ENCODE measurements around the gene TRPM3. TPM values are rescaled to one million over a fixed set of nuclear protein-coding genes. Genes with fewer than 3 reads are reported as not detected.

The TRPM3 gene
- total RNA-seq, 1 donor from 2014 or later: 0.35 TPM

DNA sequence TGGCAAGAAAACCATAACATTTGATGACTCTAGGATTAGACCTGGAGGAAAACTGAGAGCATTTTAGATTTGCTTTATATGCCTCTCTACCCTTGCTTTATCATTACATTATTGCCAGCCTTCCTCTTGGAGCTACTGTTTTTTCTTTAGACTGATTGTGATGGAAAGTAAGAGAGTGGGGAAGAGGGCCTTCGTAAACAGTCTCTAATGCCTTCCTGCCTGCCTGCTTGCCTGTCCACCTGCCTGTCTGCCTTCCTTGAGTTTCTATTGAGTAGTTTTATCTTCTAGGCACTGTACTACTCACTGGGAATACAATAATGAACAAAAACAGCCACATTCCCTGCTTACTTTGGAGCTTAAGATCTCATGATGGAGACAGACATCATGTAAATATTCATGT lies 189.3 kb downstream of the TRPM3 start:
- H3K27ac ChIP-seq: no peak overlapping the region
- intact Hi-C loops (cut with DNase I): no loop called here
- ATAC-seq (no peak), DNase-seq (no peak)
- TF ChIP-seq, protein P1, sequence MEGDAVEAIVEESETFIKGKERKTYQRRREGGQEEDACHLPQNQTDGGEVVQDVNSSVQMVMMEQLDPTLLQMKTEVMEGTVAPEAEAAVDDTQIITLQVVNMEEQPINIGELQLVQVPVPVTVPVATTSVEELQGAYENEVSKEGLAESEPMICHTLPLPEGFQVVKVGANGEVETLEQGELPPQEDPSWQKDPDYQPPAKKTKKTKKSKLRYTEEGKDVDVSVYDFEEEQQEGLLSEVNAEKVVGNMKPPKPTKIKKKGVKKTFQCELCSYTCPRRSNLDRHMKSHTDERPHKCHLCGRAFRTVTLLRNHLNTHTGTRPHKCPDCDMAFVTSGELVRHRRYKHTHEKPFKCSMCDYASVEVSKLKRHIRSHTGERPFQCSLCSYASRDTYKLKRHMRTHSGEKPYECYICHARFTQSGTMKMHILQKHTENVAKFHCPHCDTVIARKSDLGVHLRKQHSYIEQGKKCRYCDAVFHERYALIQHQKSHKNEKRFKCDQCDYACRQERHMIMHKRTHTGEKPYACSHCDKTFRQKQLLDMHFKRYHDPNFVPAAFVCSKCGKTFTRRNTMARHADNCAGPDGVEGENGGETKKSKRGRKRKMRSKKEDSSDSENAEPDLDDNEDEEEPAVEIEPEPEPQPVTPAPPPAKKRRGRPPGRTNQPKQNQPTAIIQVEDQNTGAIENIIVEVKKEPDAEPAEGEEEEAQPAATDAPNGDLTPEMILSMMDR (IDR thresholded peaks at IDR 0.05): no peak
- no peaks in the 10 kb centered on the region for H3K27me3 ChIP-seq
- no peaks in the 10 kb centered on the region for H3K4me1 ChIP-seq
- H3K9me3 ChIP-seq: no peaks in the 10 kb centered on the region
- H3K4me3 ChIP-seq: no peak overlapping the region
- no peaks in the 10 kb centered on the region for H3K36me3 ChIP-seq

DNA sequence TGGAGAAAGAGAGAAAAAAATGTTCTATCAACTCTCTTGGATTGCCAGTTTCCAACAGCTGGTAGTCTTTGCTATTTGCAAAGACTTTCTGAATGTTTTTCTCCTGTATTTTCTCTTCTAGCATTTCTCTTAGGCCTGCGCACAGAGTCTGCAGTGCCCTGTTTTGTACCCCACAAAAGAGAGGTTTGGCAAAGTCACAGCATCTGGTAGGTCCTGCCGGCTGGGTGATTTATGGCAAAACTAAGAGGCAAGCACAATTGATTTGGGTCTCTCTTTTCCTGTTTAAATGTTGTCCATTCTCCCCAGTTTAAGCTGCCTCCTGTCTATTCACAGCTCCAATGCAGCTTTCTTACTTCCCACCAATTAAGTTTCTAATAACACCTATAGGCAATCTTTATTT lies 193.9 kb downstream of the TRPM3 start:
- Histone ChIP-seq H3K9me3 (no peaks in the 10 kb centered on the region), H3K4me3 (no peak overlapping the region), H3K27me3 (no peaks in the 10 kb centered on the region), H3K27ac (no peak overlapping the region), H3K4me1 (no peaks in the 10 kb centered on the region), H3K36me3 (no peaks in the 10 kb centered on the region)
- no peak for DNase-seq
- TF ChIP-seq, protein P1 (IDR thresholded peaks at IDR 0.05): no peak
- ATAC-seq: no peak
- intact Hi-C loops (cut with DNase I): no loop called here

DNA sequence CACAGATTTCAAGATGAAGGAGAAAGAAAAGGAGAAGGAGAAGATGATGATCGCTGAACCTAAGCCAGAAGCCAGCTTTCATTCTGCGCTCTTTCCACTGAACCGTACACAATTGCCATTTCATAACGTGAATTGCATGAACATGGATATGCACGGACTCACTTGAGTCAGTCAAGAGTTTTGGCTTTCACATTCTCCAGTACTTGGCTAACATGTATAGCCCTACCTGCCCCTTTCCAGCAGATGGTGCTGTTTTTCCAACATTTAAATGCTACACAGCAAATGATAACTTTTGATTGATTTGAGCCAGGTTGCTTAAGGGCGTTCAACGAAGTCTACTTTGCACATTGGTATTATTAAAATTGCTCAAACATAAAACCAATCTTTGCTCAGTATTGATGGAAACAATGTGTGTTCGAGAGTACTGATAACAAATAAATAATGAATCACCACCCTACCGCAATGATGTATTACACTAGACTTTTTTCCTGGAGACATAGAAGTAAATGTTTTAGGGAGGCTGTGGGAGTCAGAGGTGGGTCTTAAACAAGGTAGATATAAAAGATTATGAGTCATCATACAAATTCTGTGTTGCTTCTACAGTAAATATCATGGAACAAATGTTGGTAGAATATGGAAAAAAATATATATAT lies 196.4 kb downstream of the TRPM3 start:
- TF ChIP-seq, protein P1 (IDR thresholded peaks at IDR 0.05): peak; percentile 70
- Histone ChIP-seq H3K4me1 (no peaks in the 10 kb centered on the region), H3K9me3 (no peaks in the 10 kb centered on the region), H3K27me3 (no peaks in the 10 kb centered on the region), H3K27ac (no peak overlapping the region), H3K36me3 (no peaks in the 10 kb centered on the region), H3K4me3 (peak overlapping the region; percentile 18)
- ATAC-seq: peak; percentile 97
- intact Hi-C loops (cut with DNase I): no loop called here
- no peak for DNase-seq

DNA sequence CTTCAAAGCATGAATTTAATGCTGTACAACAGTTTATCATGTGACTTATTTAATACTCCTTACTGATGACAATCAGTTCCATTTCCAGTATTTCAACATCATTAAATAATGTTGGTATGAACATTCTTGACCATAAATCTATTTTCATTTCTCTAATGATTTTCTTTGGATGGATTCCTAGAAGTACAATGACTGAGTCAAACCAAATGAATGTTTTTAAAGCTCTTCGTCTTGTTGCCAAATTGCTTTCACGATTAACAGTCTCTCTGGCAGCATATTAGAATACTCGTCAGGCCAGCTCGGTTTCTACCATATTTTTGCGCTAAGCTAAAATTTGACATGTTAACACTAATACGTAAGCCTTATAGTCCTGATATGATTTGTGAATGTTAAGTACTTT lies 197.0 kb downstream of the TRPM3 start:
- H3K27me3 ChIP-seq: no peaks in the 10 kb centered on the region
- DNase-seq: no peak
- H3K27ac ChIP-seq: no peak overlapping the region
- TF ChIP-seq, protein P1 (IDR thresholded peaks at IDR 0.05): no peak
- no peak for ATAC-seq
- intact Hi-C loops (cut with DNase I): no loop called here
- H3K4me1 ChIP-seq: no peaks in the 10 kb centered on the region
- peak overlapping the region; percentile 18 for H3K4me3 ChIP-seq
- H3K9me3 ChIP-seq: no peaks in the 10 kb centered on the region
- no peaks in the 10 kb centered on the region for H3K36me3 ChIP-seq

DNA sequence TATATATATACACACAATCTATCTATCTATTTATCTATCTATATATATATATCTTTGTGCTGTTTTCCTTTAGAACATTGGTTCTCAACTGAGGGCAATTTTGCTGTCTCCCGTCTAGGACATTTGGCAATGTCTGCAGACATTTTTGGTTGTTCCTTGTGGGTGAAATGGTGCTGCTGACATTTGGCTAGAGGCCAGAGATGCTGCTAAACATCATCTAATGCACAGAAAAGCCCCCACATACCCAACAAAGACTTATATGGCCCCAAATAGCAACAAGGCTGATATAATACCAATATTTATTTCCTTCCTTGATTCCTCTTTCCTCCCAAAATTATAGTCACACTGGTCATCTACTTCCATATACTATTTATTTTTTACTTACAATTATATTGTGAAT lies 197.5 kb downstream of the TRPM3 start:
- no peaks in the 10 kb centered on the region for H3K9me3 ChIP-seq
- no peak overlapping the region for H3K27ac ChIP-seq
- no peaks in the 10 kb centered on the region for H3K36me3 ChIP-seq
- TF ChIP-seq, protein P1 (IDR thresholded peaks at IDR 0.05): no peak
- intact Hi-C loops (cut with DNase I): no loop called here
- ATAC-seq (no peak), DNase-seq (no peak)
- no peaks in the 10 kb centered on the region for H3K27me3 ChIP-seq
- H3K4me1 ChIP-seq: no peaks in the 10 kb centered on the region
- H3K4me3 ChIP-seq: no peak overlapping the region

DNA sequence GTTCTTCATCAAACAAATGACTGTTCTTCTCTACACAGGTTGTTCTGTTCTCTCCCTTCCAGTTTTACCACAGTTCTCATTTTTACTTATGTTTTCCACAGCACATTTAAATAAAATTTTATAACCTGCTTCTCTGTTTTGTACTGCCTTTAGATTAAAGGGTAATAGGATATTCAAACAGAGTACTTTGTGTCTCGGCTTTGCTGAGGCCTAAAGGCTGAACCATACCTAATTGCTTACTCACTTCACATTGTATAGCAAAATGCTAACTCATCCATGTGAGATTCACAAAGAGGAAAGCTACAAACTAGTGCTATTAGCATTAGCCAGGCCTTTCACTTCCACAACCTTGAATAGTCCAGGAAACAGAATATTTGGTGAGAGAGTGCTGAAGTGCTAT lies 200.3 kb downstream of the TRPM3 start:
- DNase-seq: no peak
- no peak for ATAC-seq

More for the DNA sequence above, 200.3 kb downstream of the TRPM3 start:
- Histone ChIP-seq H3K4me1 (no peaks in the 10 kb centered on the region), H3K36me3 (no peaks in the 10 kb centered on the region), H3K4me3 (no peak overlapping the region), H3K27me3 (no peaks in the 10 kb centered on the region), H3K9me3 (no peaks in the 10 kb centered on the region), H3K27ac (no peak overlapping the region)
- intact Hi-C loops (cut with DNase I): no loop called here
- TF ChIP-seq, protein P1 (IDR thresholded peaks at IDR 0.05): no peak

Measured in upper lobe of right lung (tissue), 1 donor.